H9 (cell line): ENCODE data around the gene WSCD1. TPM values are rescaled to one million over a fixed set of nuclear protein-coding genes. Genes with fewer than 3 reads are reported as not detected.

Experiments
- DNase-seq: peaks from one replicate; pipeline ENCODE4 v3.0.0-alpha.2; 2017
- H2AFZ ChIP-seq: one replicate; pipeline ENCODE4 v1.6.1; 2013; ENCODE audit warnings: mild to moderate bottlenecking, low read length, control low read depth, moderate library complexity
- H2AK5ac ChIP-seq: 2 replicates; pipeline ENCODE4 v1.6.1; 2013; ENCODE audit warnings: low read length, control low read depth, mixed read lengths; ENCODE audit not compliant: insufficient read length
- H2BK120ac ChIP-seq: one replicate; pipeline ENCODE4 v1.6.1; 2013; ENCODE audit warnings: low read depth, mild to moderate bottlenecking, low read length, control low read depth, inconsistent platforms; ENCODE audit not compliant: poor library complexity, severe bottlenecking
- H2BK12ac ChIP-seq: 2 replicates; pipeline ENCODE4 v1.6.1; 2013; ENCODE audit warnings: low read length, control low read depth, mixed read lengths, low read depth; ENCODE audit not compliant: insufficient read length
- H2BK15ac ChIP-seq: 2 replicates; pipeline ENCODE4 v1.6.1; 2013; ENCODE audit warnings: low read depth, low read length, control low read depth
- H2BK20ac ChIP-seq: one replicate; pipeline ENCODE4 v1.6.1; 2013; ENCODE audit warnings: low read depth, mild to moderate bottlenecking, low read length, control low read depth, inconsistent platforms; ENCODE audit not compliant: poor library complexity, severe bottlenecking
- H2BK5ac ChIP-seq: 2 replicates; pipeline ENCODE4 v1.6.1; 2013; ENCODE audit warnings: low read length, control low read depth, mixed read lengths; ENCODE audit not compliant: insufficient read length
- H3K14ac ChIP-seq: 2 replicates; pipeline ENCODE4 v1.6.1; 2013; ENCODE audit warnings: low read length, control low read depth; ENCODE audit not compliant: insufficient read depth
- H3K18ac ChIP-seq: 2 replicates; pipeline ENCODE4 v1.6.1; 2013; ENCODE audit warnings: low read depth, mild to moderate bottlenecking, mixed read lengths, low read length, control low read depth; ENCODE audit not compliant: insufficient read length
- H3K23ac ChIP-seq: 2 replicates; pipeline ENCODE4 v1.6.1; 2013; ENCODE audit warnings: low read length, control low read depth, mixed read lengths, low read depth; ENCODE audit not compliant: insufficient read length
- H3K23me2 ChIP-seq: 2 replicates; pipeline ENCODE4 v1.6.1; 2013; ENCODE audit warnings: low read depth, mild to moderate bottlenecking, mixed read lengths, low read length, control low read depth; ENCODE audit not compliant: insufficient read length, poor library complexity, severe bottlenecking
- H3K27ac ChIP-seq: 2 replicates; pipeline ENCODE4 v1.5.1; 2013; ENCODE audit warnings: low read length, control low read depth, mixed read lengths, low read depth; ENCODE audit not compliant: insufficient read length
- H3K27me3 ChIP-seq: 2 replicates; pipeline ENCODE4 v1.6.1; 2013; ENCODE audit warnings: low read length, control low read depth, inconsistent platforms; ENCODE audit not compliant: insufficient read depth
- H3K4ac ChIP-seq: 2 replicates; pipeline ENCODE4 v1.6.1; 2013; ENCODE audit warnings: low read depth, mild to moderate bottlenecking, control low read depth, inconsistent platforms, low read length, moderate library complexity
- H3K4me1 ChIP-seq: 2 replicates; pipeline ENCODE4 v1.6.1; 2013; ENCODE audit warnings: low read length, control low read depth, inconsistent platforms; ENCODE audit not compliant: insufficient read depth
- H3K4me2 ChIP-seq: 2 replicates; pipeline ENCODE4 v1.6.1; 2013; ENCODE audit warnings: low read length, control low read depth, mixed read lengths; ENCODE audit not compliant: insufficient read length, insufficient read depth
- H3K56ac ChIP-seq: 2 replicates; pipeline ENCODE4 v1.6.1; 2013; ENCODE audit warnings: low read depth, mild to moderate bottlenecking, mixed read lengths, low read length, control low read depth; ENCODE audit not compliant: insufficient read length
- H3K79me1 ChIP-seq: 2 replicates; pipeline ENCODE4 v1.6.1; 2013; ENCODE audit warnings: low read depth, mild to moderate bottlenecking, moderate library complexity, low read length, control low read depth, inconsistent platforms; ENCODE audit not compliant: insufficient read depth, poor library complexity, severe bottlenecking
- H3K79me2 ChIP-seq: 2 replicates; pipeline ENCODE4 v1.6.1; 2013; ENCODE audit warnings: low read length, control low read depth, inconsistent platforms; ENCODE audit not compliant: insufficient read depth
- H3K9ac ChIP-seq: 2 replicates; pipeline ENCODE4 v1.6.1; 2013; ENCODE audit warnings: low read length, control low read depth, mixed read lengths; ENCODE audit not compliant: insufficient read length; ENCODE audit errors: extremely low read depth
- H3K9me3 ChIP-seq: one replicate; pipeline ENCODE4 v1.6.1; 2013; ENCODE audit warnings: low read depth, low read length, inconsistent platforms; ENCODE audit not compliant: control insufficient read depth
- H3T11ph ChIP-seq: one replicate; pipeline ENCODE4 v1.6.1; 2013; ENCODE audit warnings: mild to moderate bottlenecking, low read length, control low read depth, inconsistent platforms
- H4K20me1 ChIP-seq: one replicate; pipeline ENCODE4 v1.6.1; 2013; ENCODE audit not compliant: control insufficient read depth, insufficient read length, insufficient read depth
- H4K5ac ChIP-seq: 2 replicates; pipeline ENCODE4 v1.6.1; 2013; ENCODE audit warnings: low read depth, mild to moderate bottlenecking, mixed read lengths, low read length, control low read depth; ENCODE audit not compliant: insufficient read length
- H4K8ac ChIP-seq: replicated peaks from 2 replicates; pipeline ENCODE4 v1.6.1; 2013; ENCODE audit warnings: low read length, control low read depth, mixed read lengths, low read depth; ENCODE audit not compliant: insufficient read length
- H4K91ac ChIP-seq: 2 replicates; pipeline ENCODE4 v1.6.1; 2013; ENCODE audit warnings: low read depth, mild to moderate bottlenecking, moderate library complexity, mixed read lengths, low read length, control low read depth; ENCODE audit not compliant: insufficient read length
- H3K27ac Mint-ChIP-seq, 3 experiments: 2 replicates in 2 of 3; 3 replicates in 1 of 3; pipeline ENCODE4 v1.8.0; 2020 to 2021; ENCODE audit warnings: mixed read lengths in 3 of 3, mild to moderate bottlenecking in 1 of 3, moderate library complexity in 1 of 3
- H3K27me3 Mint-ChIP-seq: 2 replicates; pipeline ENCODE4 v1.8.0; 2021; ENCODE audit warnings: low read depth, mild to moderate bottlenecking, moderate library complexity, mixed read lengths
- H3K36me3 Mint-ChIP-seq, 3 experiments: 2 replicates in 2 of 3; 3 replicates in 1 of 3; pipeline ENCODE4 v1.8.0; 2020 to 2021; ENCODE audit warnings: low read depth in 3 of 3, mixed read lengths in 3 of 3; ENCODE audit not compliant: insufficient read depth in 1 of 3
- H3K4me1 Mint-ChIP-seq, 2 experiments: 2 replicates each; pipeline ENCODE4 v1.8.0; 2020; ENCODE audit warnings: mixed read lengths in 2 of 2
- H3K4me3 Mint-ChIP-seq, 2 experiments: 2 replicates in 1 of 2; 3 replicates in 1 of 2; pipeline ENCODE4 v1.8.0; 2020 to 2021; ENCODE audit warnings: mild to moderate bottlenecking in 2 of 2, mixed read lengths in 2 of 2, moderate library complexity in 1 of 2
- H3K9me3 Mint-ChIP-seq, 2 experiments: 2 replicates in 1 of 2; 3 replicates in 1 of 2; pipeline ENCODE4 v1.8.0; 2020; ENCODE audit warnings: mild to moderate bottlenecking in 2 of 2, mixed read lengths in 2 of 2, moderate library complexity in 1 of 2
- WGBS: extraction: QIAGEN DNeasy Blood & Tissue Kit; methylation state at CpG from one replicate; pipeline ENCODE4 v1.1.7; 2013; ENCODE audit warnings: missing lambda C conversion rate, low lambda C conversion rate, mixed read lengths; ENCODE audit not compliant: insufficient read length; ENCODE audit errors: extremely low coverage; 5-methylcytosine and 5-hydroxymethylcytosine counted together
- long read RNA-seq: library from polyadenylated mRNA; unstranded; transcript quantifications from one replicate; pipeline ENCODE4 v2.0.0, GENCODE V29; 2020
- total RNA-seq: library from RNA; stranded (reverse); gene quantifications from 2 replicates; pipeline ENCODE4 v1.2.1, GENCODE V29; 2021
- TF ChIP-seq, protein P1 (sequence below): fragments of 200-600 bp; sonication (generic); conservative IDR thresholded peaks from 3 replicates; pipeline ENCODE4 v1.8.0; 2021; ENCODE audit warnings: antibody characterized with exemption, mild to moderate bottlenecking

The WSCD1 gene
- total RNA-seq, result 33.6 and 34.9 TPM in 2 replicates
- long read RNA-seq, full-length matches to known transcripts, result 5 of 27 reads
- long read RNA-seq, partial matches to known transcripts, result 6 of 27 reads
- long read RNA-seq, other reads (novel, unspliced or antisense), result 16 of 27 reads

DNA sequence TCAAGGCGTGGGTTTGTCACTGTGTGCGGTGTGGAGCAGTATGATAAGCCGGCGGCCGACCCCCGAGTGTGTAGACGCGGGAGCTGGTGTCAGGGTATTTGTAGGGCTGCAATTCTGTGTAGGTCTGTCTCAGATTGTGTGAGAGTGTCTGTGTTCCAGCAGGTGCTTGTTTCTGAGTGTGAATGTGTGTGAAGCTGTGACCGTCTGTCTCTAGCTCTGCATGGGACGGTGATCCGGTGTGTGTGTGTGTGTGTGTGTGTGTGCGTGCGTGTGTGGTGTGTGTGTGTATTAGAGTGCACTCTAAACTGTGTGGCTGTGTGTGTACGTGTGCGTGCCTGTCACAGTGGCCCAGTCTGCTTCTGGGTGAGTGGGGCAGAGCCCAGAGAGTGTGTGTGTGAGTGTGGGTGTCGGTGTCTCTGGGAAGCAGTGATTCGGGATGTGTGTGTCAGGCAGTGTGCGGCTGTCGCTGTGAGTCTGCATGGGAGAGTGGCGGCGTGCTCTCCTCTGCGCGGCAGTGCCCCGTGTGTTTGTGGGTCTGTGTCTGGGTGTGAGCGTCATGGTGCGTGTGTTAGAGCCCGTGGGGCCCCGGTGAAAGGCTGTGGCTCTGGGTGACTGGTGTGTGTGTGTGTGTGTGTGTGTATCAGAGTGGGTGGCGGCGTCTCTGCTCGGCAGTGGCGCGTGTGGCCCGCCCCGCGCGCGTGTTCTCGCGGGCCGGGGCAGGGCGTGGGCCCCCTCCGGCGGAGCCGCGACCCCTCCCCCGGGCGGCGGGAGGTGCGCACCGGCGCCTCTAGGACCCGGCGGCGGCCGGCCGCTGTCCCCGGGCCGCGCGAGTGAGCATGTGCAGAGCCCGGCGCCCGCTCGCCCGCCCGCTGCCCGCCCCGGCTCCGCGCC lies at the start of gene WSCD1:
TSS of gene WSCD1 (plus strand) at position 841 of the 891 bp plus-strand sequence. CDS start 10,280 bp downstream, outside the sequence.
- Histone ChIP-seq H2BK5ac (no peak within 1 kb of the TSS), H4K5ac (no peak within 1 kb of the TSS), H3K23me2 (peaks cover 7% of the 10 kb centered on the region), H3K18ac (no peak within 1 kb of the TSS), H3K4ac (no peak within 1 kb of the TSS), H2BK12ac (no peak within 1 kb of the TSS), H3K79me1 (no peaks in the 10 kb centered on the region), H2AFZ (no peak within 1 kb of the TSS), H3K23ac (no peak within 1 kb of the TSS), H3K27me3 (peaks cover 3% of the 10 kb centered on the region; the same call in 1 of the 2 replicates), H4K20me1 (no peaks in the 10 kb centered on the region), H3K9me3 (no peaks in the 10 kb centered on the region), H3K14ac (no peak within 1 kb of the TSS; the same call in 1 of the 2 replicates), H3T11ph (no peak within 1 kb of the TSS), H4K8ac (no peak within 1 kb of the TSS), H3K4me1 (no peaks in the 10 kb centered on the region; the same call in 1 of the 2 replicates), H3K4me2 (peak within 1 kb of the TSS; percentile 66), H3K27ac (no peak within 1 kb of the TSS), H2AK5ac (no peak within 1 kb of the TSS), H4K91ac (no peak within 1 kb of the TSS), H2BK15ac (no peak within 1 kb of the TSS), H3K9ac (no peak within 1 kb of the TSS), H3K79me2 (peaks cover 9% of the 10 kb centered on the region; the same call in 1 of the 2 replicates), H2BK120ac (no peak within 1 kb of the TSS), H2BK20ac (no peak within 1 kb of the TSS), H3K56ac (no peak within 1 kb of the TSS)
- Mint-ChIP-seq H3K4me1 (peaks cover 20 to 27% of the 10 kb centered on the region in 2 experiments), H3K4me3 (peak within 1 kb of the TSS; percentile 83 to 91), H3K36me3 (peaks cover 0 to 7% (median 0%) of the 10 kb centered on the region in 3 experiments; a peak in 4 of 7 replicates), H3K9me3 (peaks cover 0 to 6% of the 10 kb centered on the region in 2 experiments; a peak in 4 of 5 replicates), H3K27me3 (peaks cover 35% of the 10 kb centered on the region), H3K27ac (peak within 1 kb of the TSS in 1 of 3 experiments; percentile 89; a peak in 2 of 7 replicates)
- TF ChIP-seq, protein P1, sequence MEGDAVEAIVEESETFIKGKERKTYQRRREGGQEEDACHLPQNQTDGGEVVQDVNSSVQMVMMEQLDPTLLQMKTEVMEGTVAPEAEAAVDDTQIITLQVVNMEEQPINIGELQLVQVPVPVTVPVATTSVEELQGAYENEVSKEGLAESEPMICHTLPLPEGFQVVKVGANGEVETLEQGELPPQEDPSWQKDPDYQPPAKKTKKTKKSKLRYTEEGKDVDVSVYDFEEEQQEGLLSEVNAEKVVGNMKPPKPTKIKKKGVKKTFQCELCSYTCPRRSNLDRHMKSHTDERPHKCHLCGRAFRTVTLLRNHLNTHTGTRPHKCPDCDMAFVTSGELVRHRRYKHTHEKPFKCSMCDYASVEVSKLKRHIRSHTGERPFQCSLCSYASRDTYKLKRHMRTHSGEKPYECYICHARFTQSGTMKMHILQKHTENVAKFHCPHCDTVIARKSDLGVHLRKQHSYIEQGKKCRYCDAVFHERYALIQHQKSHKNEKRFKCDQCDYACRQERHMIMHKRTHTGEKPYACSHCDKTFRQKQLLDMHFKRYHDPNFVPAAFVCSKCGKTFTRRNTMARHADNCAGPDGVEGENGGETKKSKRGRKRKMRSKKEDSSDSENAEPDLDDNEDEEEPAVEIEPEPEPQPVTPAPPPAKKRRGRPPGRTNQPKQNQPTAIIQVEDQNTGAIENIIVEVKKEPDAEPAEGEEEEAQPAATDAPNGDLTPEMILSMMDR, result no peak
- no peak for DNase-seq
- WGBS, result no CpG with 5 or more reads among the region's 71 CpGs
